MV-4-11 (cell line): Measurements from ENCODE around the gene B2M.
A peak's percentile ranks its signal among the peaks of the same experiment; 100 is the strongest.
"Not testable (repeated sequence)": the region's sequence is repeated elsewhere in the genome, so short reads cannot be mapped to it uniquely, and the experiment has no call there.

Experiments
- DNase-seq: peaks from one replicate; lab custom pipeline; 2025; lab: John Stamatoyannopoulos, UW

Gene B2M

DNA sequence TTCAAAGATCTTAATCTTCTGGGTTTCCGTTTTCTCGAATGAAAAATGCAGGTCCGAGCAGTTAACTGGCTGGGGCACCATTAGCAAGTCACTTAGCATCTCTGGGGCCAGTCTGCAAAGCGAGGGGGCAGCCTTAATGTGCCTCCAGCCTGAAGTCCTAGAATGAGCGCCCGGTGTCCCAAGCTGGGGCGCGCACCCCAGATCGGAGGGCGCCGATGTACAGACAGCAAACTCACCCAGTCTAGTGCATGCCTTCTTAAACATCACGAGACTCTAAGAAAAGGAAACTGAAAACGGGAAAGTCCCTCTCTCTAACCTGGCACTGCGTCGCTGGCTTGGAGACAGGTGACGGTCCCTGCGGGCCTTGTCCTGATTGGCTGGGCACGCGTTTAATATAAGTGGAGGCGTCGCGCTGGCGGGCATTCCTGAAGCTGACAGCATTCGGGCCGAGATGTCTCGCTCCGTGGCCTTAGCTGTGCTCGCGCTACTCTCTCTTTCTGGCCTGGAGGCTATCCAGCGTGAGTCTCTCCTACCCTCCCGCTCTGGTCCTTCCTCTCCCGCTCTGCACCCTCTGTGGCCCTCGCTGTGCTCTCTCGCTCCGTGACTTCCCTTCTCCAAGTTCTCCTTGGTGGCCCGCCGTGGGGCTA lies at the start of gene B2M, which contains the start of gene PATL2:
TSS of gene B2M (plus strand) at position 422 of the 647 bp plus-strand sequence. CDS start at position 452, 30 bp downstream.
TSS of gene PATL2 (minus strand) at position 228 of the 647 bp plus-strand sequence. CDS start 34,833 bp downstream, outside the sequence.
- DNase-seq: peak; percentile 97

GRCh38 chr15:44661576-44661975 lies 49.7 kb upstream of the B2M start:
- DNase-seq: no peak

GRCh38 chr15:44662478-44663409 lies 48.6 kb upstream of the B2M start:
- peak; percentile 48 for DNase-seq

GRCh38 chr15:44663410-44664308 lies 47.7 kb upstream of the B2M start, which contains the start of gene SPG11:
TSS of gene SPG11 (minus strand) at chr15:44663662. CDS start at chr15:44663647, 15 bp downstream.
- DNase-seq: peak; percentile 98

DNA sequence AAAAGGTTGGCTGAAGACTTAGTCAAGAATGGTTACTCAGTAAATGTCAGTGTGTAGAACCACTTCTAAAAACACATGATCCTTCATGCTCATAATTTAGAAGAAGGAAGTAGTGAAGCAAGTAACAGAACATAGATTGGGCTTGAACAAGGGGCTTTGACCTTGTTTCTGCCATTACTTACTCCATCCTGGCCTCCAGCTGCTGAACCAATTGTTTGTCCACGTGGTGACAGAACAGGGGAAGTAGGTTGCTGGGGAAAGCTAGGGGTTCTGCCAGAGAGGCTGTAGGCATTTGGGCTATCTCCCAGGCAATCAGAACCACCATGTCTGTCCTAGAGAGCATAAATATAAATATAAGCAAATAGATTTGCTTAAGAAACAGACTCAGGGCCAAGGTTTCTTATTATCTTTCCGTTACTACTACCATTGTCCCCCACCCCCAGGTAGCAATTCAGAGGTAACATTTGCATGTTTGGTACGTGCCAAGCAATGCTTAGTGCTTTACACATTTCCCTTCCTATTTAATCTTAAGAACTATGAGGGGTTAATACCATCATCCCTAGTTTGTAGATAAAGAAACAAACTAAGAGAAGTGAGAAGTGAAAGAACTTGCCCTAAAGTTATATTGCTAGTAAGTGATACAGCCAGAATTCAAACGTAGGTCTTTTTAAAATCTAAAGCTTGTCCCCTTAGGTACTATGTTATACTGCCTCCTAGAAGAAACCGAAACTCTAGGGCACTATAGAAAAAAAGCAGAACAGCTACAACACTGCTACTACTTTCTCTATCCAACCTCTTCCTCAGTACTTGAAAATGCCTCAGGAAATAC lies 44.9 kb upstream of the B2M start:
- DNase-seq: peak; percentile 60

DNA sequence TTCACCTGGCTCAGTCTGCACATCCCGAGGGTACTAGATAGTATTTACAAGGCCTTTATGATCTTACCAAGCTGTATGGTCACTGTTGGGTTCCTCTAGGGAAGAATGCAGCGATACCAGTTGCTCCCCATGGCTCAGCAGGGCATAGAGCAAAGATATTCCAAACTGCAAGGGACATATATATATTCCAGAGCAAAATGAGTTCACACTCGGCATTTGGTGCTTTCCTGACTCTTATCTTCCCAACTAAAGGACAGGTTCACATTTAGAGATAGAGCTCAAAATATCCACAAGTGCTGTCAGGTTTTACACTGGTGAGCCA lies 44.3 kb upstream of the B2M start:
- no peak for DNase-seq

DNA sequence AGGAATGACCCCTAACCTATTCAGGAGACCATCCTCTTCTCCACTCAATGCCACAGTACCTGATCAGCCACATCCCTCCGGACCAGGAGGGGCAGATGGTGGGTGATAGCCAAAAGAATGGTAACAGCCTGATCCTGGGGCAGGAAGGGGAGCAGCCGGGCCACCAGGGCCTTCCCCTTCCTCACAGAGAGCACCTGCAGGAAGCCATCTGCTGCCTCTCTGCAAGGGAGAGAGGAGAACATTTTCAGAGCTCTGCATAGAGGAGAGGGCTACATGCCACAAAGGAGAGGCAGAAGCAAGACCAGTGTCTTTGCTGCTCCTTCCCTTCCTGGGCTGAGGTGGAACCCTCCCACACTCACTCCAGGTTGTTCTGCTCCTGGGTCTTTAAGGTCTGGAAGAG lies 42.4 kb upstream of the B2M start:
- no peak for DNase-seq

DNA sequence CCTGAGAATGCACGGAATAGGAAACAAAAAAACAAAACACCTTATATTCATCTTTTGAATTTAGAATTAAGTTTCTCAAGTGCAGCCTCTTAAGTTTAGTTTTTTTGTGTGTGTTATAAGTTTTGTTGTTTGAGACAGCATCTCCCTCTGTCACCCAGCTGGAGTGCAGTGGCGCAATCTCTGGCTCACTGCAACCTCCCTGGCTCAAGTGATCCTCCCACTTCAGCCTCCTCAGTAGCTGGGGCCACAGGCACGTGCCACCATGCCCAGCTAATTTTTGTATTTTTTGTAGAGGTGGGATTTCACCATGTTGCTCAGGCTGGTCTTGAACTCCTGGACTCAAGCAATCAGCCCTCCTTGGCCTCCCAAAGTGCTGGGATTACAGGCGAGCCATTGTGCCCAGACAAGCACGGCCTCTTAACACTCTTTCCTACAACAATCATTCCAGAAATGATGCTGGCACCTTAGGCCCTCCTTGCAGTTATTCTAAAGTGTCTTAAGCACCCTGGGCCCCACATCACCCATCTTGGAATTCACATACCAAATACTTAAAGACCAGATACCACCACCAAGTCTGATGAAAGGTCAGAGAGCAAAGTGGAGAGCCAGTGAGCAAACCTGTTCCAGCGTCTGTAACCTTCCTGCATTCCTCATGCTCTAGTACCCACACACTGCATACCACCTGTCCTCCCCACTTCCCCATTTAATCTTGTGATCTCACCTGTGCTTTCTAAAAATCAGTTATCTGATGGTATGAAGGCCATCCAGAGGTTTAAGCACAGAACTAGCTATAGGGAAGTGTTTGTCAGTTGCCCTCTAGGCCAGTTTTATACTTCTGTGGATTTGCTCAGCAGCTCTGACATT lies 41.0 kb upstream of the B2M start:
- DNase-seq: peak; percentile 13

DNA sequence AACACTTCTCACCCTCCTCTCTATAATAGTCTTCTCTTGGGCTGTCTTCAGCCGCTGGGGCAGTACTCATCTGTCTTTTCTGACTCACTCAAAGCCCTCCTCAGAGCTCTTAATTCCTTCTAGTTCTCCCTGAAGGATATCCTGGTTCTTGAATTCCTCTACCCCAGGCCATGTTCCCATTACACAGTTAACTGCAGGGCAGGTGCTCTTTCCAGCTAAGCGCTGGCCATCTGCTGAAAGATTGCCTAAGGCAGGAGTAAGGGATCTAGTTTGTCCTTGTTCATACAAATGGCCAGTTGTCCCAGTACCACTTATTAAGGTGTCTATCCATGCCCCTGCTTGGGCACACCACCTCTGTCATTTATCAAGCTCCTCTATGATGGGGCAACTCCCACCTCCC lies 37.7 kb upstream of the B2M start:
- no peak for DNase-seq

GRCh38 chr15:44675911-44676310 lies 35.4 kb upstream of the B2M start:
- DNase-seq: no peak

DNA sequence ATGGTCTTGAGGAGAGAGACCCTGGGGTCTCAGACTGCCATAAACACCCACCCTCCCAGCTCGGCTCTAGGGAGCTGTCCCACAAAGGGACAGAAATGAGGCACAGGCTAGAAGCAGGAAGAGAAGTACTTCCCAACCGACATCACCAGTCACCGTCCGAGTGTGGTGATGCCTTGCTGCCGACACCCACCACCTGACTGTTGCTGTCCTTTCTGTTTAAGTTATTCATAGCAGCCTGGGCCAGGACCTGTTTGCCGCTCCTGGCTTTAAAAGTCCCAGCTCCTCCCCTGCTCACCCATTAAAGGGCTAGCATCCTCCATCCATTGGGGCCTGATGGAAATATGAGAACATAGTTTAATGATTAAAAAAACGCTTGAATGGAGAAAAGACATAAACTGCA lies 34.6 kb upstream of the B2M start:
- no peak for DNase-seq

GRCh38 chr15:44682211-44682610 lies 29.1 kb upstream of the B2M start:
- peak; percentile 40 for DNase-seq

- peak; percentile 4 for DNase-seq
Measured at GRCh38 chr15:44682809-44683682, 28.3 kb upstream of the B2M start.

DNA sequence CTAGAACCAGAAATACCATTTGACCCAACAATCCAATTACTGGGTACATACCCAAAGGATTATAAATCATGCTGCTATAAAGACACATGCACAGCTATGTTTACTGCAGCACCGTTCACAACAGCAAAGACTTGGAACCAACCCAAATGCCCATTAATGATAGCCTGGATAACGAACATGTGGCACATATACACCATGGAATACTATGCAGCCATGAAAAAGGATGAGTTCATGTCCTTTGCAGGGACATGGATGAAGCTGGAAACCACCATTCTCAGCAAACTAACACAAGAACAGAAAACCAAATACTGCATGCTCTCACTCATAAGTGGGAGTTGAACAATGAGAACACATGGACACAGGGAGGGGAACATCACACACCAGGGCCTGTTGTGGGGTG lies 22.0 kb upstream of the B2M start:
- DNase-seq: not testable (repeated sequence)

- not testable (repeated sequence) for DNase-seq
Measured at GRCh38 chr15:44690245-44690644, 21.1 kb upstream of the B2M start.

- DNase-seq: no peak
Measured at GRCh38 chr15:44692659-44693058, 18.7 kb upstream of the B2M start.

GRCh38 chr15:44694416-44694815 lies 16.9 kb upstream of the B2M start:
- no peak for DNase-seq

DNA sequence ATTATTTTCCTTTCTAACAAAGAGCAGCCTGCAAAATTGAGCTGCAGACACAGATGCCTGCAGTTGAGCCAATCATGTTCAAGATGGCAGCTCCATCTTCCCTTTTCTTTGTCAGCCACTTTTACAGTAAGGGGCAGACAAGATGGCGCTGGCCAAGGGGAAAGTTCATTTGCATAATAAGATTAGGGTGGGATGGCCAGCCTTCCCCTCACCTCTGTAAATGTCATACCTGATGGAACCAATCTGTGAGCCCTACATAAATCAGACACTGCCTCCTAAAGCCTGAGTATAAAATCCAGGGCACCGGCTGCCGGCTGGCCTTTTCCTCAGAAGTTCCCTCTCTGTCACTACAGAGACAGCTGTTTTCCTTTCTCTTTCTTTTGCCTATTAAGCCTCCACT lies 16.0 kb upstream of the B2M start:
- no peak for DNase-seq

- no peak for DNase-seq
Measured at GRCh38 chr15:44697014-44697413, 14.3 kb upstream of the B2M start.
